Measurements from ENCODE around the gene ANO8.
"Not testable (repeated sequence)": the region's sequence is repeated elsewhere in the genome, so short reads cannot be mapped to it uniquely, and the experiment has no call there.

The ANO8 gene

GRCh38 chr19:17309198-17309964 is 25.3 kb downstream of the ANO8 start, which contains the start of gene DDA1:
TSS of gene DDA1 (plus strand) at chr19:17309563. CDS start at chr19:17309655, 92 bp downstream.
- peak; percentile 96 to 99 for DNase-seq

- no peak for DNase-seq
These were observed 26.7 kb downstream of the ANO8 start for GRCh38 chr19:17307876-17308377.

- DNase-seq, result no peak
These were observed 28.4 kb downstream of the ANO8 start for GRCh38 chr19:17306285-17306714.

- DNase-seq, result peak; percentile 82 to 96
These were observed 29.0 kb downstream of the ANO8 start, which contains the start of gene MRPL34 for GRCh38 chr19:17305517-17306284. TSS of gene MRPL34 (plus strand) at chr19:17305872. CDS start at chr19:17305893, 21 bp downstream.

GRCh38 chr19:17305216-17305516 is 29.5 kb downstream of the ANO8 start:
- DNase-seq, result no peak

GRCh38 chr19:17304386-17305215 is 30.1 kb downstream of the ANO8 start:
- DNase-seq, result no peak

- DNase-seq, result no peak
These were observed 30.8 kb downstream of the ANO8 start for GRCh38 chr19:17303940-17304267.

- peak; percentile 60 to 95 for DNase-seq
These were observed 31.3 kb downstream of the ANO8 start, which contains the start of gene ABHD8 for GRCh38 chr19:17303167-17303939. TSS of gene ABHD8 (minus strand) at chr19:17303425. CDS start at chr19:17301616, 1,809 bp downstream.

GRCh38 chr19:17302391-17303166 is 32.1 kb downstream of the ANO8 start:
- DNase-seq, result no peak

GRCh38 chr19:17300992-17301619 is 33.5 kb downstream of the ANO8 start:
- DNase-seq, result no peak

- DNase-seq, result no peak
These were observed 37.7 kb downstream of the ANO8 start for GRCh38 chr19:17296976-17297375.

- no peak for DNase-seq
These were observed 38.4 kb downstream of the ANO8 start for GRCh38 chr19:17296273-17296672.

GRCh38 chr19:17295551-17295950 is 39.1 kb downstream of the ANO8 start:
- not testable (repeated sequence) for DNase-seq

- no peak for DNase-seq
These were observed 40.4 kb downstream of the ANO8 start for GRCh38 chr19:17294051-17294891.

GRCh38 chr19:17293605-17294004 is 41.0 kb downstream of the ANO8 start:
- no peak for DNase-seq

GRCh38 chr19:17292301-17293074 is 42.2 kb downstream of the ANO8 start:
- peak in 1 of 2 experiments; percentile 26 for DNase-seq

GRCh38 chr19:17289489-17289888 is 45.2 kb downstream of the ANO8 start:
- DNase-seq, result no peak

- no peak for DNase-seq
These were observed 47.9 kb downstream of the ANO8 start for GRCh38 chr19:17286752-17287151.

- no peak for DNase-seq
These were observed 48.4 kb downstream of the ANO8 start for GRCh38 chr19:17286263-17286662.
